ENCODE data around the gene UBE2D3.

- TF ChIP-seq BHLHE40 (IDR thresholded peaks at IDR 0.05; ENCODE audit: low read depth, low read length) (no peak), EHMT2 (IDR thresholded peaks at IDR 0.05; ENCODE audit: low read depth) (no peak), RFX5 (IDR thresholded peaks at IDR 0.05) (no peak), EP300 (IDR thresholded peaks at IDR 0.05) (no peak), RCOR1 (IDR thresholded peaks at IDR 0.05; ENCODE audit: low read depth, low read length) (no peak), CBX8 (IDR thresholded peaks at IDR 0.05) (no peak), SMC3 (IDR thresholded peaks at IDR 0.05) (no peak), ZFP36 (IDR thresholded peaks at IDR 0.05; ENCODE audit: borderline replicate concordance, partially characterized antibody) (no peak), MAFK (IDR thresholded peaks at IDR 0.05; ENCODE audit: partially characterized antibody) (no peak), MAZ (IDR thresholded peaks at IDR 0.05; ENCODE audit: borderline replicate concordance, low read depth, low read length) (no peak)
- TF ChIP-seq, protein P1, sequence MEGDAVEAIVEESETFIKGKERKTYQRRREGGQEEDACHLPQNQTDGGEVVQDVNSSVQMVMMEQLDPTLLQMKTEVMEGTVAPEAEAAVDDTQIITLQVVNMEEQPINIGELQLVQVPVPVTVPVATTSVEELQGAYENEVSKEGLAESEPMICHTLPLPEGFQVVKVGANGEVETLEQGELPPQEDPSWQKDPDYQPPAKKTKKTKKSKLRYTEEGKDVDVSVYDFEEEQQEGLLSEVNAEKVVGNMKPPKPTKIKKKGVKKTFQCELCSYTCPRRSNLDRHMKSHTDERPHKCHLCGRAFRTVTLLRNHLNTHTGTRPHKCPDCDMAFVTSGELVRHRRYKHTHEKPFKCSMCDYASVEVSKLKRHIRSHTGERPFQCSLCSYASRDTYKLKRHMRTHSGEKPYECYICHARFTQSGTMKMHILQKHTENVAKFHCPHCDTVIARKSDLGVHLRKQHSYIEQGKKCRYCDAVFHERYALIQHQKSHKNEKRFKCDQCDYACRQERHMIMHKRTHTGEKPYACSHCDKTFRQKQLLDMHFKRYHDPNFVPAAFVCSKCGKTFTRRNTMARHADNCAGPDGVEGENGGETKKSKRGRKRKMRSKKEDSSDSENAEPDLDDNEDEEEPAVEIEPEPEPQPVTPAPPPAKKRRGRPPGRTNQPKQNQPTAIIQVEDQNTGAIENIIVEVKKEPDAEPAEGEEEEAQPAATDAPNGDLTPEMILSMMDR (IDR thresholded peaks at IDR 0.05), result no peak
These were observed 23.0 kb upstream of the UBE2D3 start for GRCh38 chr4:102850370-102850769.

Data from A549 (cell line).